Measurements from ENCODE around the gene IFNAR2.
"Not testable (repeated sequence)": the region's sequence is repeated elsewhere in the genome, so short reads cannot be mapped to it uniquely, and the experiment has no call there.

IFNAR2 gene

DNA sequence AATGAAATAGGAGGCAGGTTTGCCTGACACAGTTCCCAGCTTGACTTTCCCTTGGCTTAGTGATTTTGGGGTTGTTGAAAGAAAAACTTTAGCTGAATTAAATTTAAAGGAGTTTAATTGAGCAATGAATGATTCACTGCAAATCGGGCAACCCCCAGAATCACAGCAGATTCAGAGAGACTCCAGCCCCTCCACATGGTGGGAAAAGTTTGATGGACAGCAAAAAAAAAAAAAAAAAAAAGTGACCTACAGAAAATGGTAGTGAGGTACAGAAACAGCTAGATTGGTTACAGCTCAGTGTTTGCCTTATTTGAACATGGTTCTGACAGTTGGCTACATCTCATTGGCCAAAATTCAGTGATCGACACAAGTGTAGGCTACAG lies 12.6 kb upstream of the IFNAR2 start:
- DNase-seq, result no peak

GRCh38 chr21:33219300-33219699 lies 10.4 kb upstream of the IFNAR2 start:
- no peak for DNase-seq

DNA sequence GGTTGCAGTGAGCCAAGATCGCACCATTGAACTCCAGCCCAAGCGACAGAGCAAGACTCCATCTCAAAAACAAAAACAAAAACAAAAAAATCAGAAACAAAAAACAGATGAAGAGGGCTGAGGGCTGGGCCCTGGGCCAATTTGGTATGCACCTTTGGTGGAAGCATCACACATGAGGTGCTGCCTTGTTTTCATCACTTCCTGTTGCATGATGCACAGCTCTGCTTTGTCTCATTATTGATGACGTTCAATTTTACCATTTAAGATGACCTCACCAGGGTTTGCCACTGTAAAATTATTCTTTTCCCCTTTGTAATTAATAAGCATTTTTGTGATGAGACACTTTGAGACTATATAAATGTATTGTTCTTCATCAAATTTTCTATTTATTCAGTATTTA lies 9.8 kb upstream of the IFNAR2 start:
- no peak for DNase-seq

DNA sequence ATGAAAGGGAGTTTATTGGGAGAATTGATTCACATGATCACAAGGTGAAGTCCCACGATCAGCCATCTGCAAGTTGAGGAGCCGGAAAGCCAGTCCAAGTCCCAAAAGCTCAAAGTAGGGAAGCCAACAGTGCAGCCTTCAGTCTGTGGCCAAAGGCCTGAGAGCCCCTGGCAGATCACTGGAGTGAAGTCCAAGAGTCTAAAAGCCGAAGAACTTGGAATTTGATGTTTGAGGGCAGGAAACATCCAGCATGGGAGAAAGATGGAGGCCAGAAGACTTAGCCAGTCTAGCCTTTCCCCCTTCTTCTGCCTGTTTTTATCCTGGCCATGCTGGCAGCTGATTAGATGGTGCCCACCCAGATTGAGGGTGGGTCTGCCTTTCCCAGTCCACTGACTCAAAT lies 4.4 kb upstream of the IFNAR2 start:
- not testable (repeated sequence) for DNase-seq

DNA sequence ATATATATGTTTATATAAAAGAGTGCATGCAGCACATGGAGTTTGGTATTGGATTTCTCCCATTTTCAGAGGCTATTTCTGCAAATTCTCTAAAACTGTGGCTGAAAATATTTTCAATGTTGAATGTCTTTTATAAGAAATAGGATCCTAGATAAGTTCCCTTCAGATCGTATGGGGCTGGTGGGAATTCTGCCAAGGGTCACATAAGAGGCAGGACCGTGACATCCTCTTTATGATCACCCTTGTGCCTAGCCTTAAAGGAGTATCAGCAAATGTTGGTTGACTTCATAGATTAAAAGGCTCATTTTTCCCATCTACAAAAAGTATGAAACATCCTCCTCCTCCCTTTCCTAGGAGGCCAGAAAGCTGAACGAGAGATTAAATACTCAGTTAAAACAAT lies 1.3 kb upstream of the IFNAR2 start:
- no peak for DNase-seq

GRCh38 chr21:33229099-33229783 lies 497 bp upstream of the IFNAR2 start:
- no peak for DNase-seq

DNA sequence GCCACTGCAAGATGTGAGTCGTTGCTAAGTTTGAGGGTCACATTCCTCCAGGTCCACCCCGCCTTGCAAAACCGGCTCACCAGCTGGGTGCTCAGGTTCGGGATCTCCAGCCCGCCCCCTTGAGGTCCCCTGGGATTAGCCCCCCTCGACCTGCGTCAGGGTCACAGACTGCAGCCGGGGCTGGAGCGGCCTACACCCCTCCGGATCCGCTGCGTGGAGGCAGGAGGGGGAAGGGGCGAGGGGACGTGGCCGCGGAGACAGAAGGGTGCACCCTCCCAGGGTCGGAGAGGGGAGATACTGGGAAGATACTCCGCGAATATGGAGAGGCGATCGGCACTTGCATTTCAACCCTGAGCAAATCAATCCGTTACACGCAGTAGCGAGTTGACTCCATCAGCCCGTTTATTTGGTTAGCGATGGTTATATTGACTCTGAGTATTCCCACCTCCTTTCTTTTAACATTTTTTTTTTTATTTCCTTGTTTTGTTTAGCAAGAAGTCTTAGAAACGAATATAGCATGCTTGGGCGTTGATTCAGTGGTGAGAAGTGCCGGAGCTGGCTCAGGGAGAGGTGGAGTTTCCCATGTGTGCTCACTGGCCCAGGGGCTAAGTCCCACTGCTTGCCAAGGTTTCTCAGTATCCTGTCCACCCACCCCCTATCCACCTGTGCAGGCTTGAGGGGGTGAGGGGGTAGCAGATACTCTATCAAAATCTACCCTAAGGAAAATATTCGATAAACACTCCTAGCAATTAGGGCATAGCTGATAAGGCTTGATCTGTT lies 997 bp downstream of the IFNAR2 start:
- peak; percentile 33 for DNase-seq

DNA sequence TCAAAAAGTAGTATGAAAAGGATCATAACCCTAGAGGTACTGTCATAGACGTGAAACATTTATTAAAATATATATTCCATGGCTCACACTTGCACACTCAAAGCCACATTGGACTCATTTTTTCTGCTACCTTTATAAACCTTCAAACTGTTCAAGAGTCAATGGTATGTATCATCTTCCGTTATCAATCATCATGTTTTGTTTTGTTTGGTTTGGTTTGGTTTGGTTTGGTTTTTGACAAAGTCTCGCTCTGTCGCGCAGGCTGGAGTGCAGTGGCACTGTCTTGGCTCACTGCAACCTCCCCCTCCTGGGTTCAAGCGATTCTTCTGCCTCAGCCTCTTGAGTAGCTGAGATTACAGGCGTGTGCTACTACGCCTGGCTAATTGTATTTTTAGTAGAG lies 1.8 kb downstream of the IFNAR2 start:
- DNase-seq, result no peak

GRCh38 chr21:33232291-33233034 lies 2.7 kb downstream of the IFNAR2 start:
- no peak for DNase-seq

DNA sequence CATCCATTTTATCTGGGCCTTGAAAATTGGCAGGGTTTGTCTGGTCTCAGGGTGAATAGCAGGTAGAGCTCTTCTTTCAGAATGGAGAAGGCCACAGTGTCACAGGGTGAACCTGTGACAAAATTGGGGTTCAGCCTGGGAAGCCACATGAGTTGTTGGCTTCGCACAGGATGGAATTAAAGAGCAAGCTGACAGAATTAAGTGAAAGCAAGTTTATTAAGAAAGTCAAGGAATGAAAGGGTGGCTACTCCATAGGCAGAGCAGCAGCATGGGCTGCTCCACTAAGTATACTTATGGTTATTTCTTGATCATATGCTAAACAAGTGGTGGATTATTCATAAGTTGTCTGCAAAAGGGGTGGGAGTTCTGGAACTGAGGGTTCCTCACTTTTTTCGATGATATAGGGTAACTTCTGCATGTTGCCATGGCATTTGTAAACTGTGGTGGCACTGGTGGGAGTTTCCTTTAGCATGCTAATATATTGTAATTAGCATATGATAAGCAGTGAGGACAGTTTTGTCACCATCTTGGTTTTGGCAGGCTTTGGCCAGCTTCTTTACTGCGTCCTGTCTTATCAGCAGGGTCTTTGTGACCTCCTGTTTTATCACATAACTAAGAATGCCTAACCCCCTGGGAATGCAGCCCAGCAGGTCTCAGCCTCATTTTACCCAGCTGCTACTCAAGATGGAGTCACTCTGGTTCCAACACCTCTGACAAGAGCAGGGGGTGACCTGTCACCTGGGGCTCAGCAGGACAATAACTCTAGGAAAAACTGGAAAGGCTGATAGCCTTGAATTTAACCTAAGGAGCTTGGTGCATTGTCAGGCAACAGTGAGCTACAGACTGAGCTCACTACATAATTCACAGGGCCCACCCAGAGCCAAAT lies 5.1 kb downstream of the IFNAR2 start:
- DNase-seq, result no peak

DNA sequence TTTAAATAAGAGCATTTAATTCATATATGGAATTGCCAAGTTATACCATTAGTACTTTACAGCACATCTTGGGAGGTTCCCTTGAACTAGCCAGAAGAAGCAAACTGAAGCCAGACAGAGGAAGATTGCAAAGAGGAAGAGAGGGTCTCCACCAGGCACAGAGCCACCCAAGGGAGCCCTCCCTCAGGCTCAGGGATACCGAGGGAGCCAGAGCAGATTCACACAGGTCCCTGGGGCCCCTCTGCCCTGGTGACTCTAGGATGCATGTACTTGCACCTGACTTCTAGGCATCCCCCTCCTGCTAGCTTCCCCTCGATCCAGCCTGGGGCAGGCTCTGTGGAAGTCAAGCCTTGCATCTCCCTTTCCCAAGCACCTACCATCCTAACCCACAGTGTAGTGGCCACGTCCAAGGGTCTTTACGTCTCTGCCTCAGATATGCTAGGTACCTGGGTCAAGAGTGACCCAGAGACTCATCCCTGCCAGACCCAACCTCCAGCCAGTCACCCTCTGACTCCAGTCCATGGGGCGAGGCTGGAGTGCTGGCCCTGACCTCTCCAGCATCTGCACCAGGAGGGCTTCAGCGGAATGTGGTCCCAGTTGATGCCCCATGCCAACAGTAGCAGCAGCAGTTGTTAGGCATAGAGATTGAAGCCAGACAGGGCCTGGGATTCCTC lies 6.4 kb downstream of the IFNAR2 start:
- DNase-seq, result no peak

DNA sequence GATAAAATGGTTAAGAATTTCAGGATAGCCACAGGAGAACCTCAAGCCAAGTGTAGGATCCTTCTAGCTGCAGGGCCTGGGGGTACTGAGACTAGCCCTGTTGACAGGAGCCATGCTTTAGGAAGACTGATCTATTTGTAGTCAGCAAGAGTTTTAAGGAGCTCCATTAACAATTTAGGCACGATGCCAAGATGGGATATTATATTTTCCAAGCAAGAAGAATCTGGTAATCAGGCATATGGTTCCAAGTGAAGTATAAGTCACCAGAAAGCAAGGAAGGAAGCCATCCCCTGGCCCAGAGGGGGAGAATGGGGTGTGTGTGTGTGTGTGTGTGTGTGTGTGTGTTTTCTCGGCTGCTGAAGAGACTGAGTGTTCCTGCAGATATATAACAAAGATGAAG lies 7.0 kb downstream of the IFNAR2 start:
- no peak for DNase-seq

DNA sequence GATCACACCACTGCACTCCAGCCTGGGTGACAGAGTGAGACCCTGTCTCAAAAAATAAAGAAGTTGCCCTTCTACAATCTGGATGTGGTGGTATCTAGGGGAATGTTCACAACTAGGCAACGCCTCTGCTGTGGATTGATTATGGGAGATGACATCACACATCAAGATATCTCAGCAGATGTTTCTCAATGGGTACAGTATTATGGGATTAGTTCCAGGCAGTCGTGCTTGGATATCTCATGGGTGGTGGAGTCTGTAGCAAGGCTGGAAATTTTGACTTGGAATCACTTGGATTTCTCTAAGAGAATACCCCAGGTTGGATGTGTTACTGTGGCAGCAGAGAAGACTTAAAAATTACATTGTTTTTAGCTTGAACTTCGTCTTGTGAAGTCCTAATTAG lies 7.7 kb downstream of the IFNAR2 start:
- DNase-seq, result no peak

DNA sequence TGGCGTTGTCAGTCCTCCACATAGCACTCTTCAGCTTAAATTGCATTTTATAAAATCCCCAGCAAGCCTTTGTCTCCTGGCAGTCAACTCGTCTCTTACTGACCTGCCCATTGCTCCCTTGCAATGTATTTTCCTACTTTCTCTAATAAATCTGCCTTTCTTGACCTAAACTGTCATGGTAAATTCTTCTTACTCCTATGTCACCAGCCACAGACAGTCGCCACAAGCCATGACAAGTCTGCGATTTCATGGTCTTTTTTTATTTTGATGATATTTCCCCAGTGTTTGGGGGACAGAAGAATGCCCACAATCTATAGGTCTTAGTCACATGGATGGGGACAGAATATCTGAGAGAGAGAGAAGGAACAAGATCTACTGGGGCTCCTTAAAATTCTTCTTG lies 8.4 kb downstream of the IFNAR2 start:
- no peak for DNase-seq

GRCh38 chr21:33238565-33239255 lies 9.0 kb downstream of the IFNAR2 start:
- no peak for DNase-seq

- DNase-seq, result not testable (repeated sequence)
Observed at GRCh38 chr21:33239559-33240127, 9.9 kb downstream of the IFNAR2 start.

GRCh38 chr21:33240404-33240803 lies 10.7 kb downstream of the IFNAR2 start:
- DNase-seq, result no peak

GRCh38 chr21:33241846-33242245 lies 12.1 kb downstream of the IFNAR2 start:
- DNase-seq, result no peak

DNA sequence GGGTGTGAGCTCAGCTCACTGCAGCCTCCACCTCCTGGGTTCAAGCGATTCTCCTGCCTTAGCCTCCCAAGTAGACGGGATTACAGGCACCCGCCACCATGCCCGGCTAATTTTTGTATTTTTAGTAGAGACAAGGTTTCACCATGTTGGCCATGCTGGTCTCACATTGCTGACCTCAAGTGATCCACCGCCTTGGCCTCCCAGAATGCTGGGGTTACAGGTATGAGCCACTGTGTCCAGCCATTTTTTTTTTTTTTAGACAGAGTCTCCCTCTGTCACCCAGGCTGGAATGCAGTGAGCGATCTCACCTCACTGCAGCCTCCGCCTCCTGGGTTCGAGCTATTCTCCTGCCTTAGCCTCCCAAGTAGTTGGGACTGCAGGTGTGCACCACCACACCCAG lies 13.1 kb downstream of the IFNAR2 start:
- DNase-seq, result not testable (repeated sequence)

- no peak for DNase-seq
Observed at GRCh38 chr21:33244082-33244778, 14.5 kb downstream of the IFNAR2 start.

DNA sequence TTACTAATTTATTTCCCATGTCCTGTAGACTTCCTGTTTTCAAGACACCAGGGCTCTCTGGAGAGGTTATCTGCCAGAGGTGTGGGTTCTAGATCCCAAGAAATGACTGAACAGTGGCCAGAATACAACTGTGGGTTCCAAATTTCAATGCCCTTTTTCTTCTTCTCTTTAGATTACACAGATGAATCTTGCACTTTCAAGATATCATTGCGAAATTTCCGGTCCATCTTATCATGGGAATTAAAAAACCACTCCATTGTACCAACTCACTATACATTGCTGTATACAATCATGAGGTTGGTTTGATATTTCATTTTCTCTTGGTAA lies 15.0 kb downstream of the IFNAR2 start:
- no peak for DNase-seq

Measured in T1000 (cell line).